Measurements from ENCODE around the gene ADARB1. TPM values are rescaled to one million over a fixed set of nuclear protein-coding genes. Genes with fewer than 3 reads are reported as not detected.

ADARB1 gene
- polyA plus RNA-seq, 3 donors = 0.40 to 2.6 (median 1.0) TPM

DNA sequence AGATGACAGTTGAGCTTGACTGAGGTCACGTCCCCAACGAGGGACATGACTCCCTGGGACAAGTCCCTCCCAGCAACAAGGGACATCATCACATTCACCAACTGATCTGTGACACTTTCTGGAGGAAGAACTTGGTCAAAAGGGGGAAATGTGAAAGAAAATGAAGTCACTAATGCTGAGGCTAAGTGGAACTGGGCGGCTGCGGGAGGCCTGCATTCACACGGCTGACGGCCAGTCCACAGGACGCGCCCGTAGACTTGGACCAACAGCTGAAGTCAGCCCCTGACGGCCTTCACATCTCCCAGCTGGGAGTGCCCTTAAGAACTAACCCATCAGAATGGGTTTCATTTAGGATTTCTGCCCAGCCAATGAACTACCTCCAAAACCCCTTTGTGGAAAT is 186.7 kb downstream of the ADARB1 start:
- H3K27me3 Mint-ChIP-seq (ENCODE audit: low read depth in 3 of 3) = peaks cover 3 to 17% (median 8%) of the 10 kb centered on the region in 3 donors
- DNase-seq = no peak
- no peak overlapping the region for H3K4me3 Mint-ChIP-seq
- Histone ChIP-seq H3K27ac (ENCODE audit: low read depth in 1 of 2, low read length in 2 of 2) (no peak overlapping the region), H4K20me1 (ENCODE audit: insufficient read depth, low read length) (no peaks in the 10 kb centered on the region), H3K9me3 (replicated peaks in 1 of 2; ENCODE audit: control insufficient read depth in 1 of 2, insufficient read depth in 1 of 2, low read length in 2 of 2) (no peaks in the 10 kb centered on the region), H3K4me2 (replicated peaks; ENCODE audit: extremely low read depth, low read length, poor library complexity, severe bottlenecking) (no peak overlapping the region), H3K79me2 (ENCODE audit: insufficient read depth, low read length) (no peaks in the 10 kb centered on the region), H2AFZ (ENCODE audit: insufficient read depth, low read depth, low read length, poor library complexity, severe bottlenecking) (no peak overlapping the region), H3K4me1 (ENCODE audit: control insufficient read depth in 1 of 2, insufficient read depth in 2 of 2, low read length in 2 of 2) (no peaks in the 10 kb centered on the region), H3K4me3 (replicated peaks in 1 of 3; ENCODE audit: low read depth in 2 of 3, low read length in 3 of 3) (no peak overlapping the region), H3K36me3 (replicated peaks in 1 of 2; ENCODE audit: control insufficient read depth in 1 of 2, insufficient read depth in 2 of 2, low read length in 2 of 2) (peaks cover 24 to 29% of the 10 kb centered on the region in 2 donors), H3K9ac (ENCODE audit: insufficient read depth, low read length, poor library complexity, severe bottlenecking) (no peak overlapping the region), H3K27me3 (ENCODE audit: control insufficient read depth in 2 of 2, insufficient read depth in 2 of 2, low read length in 2 of 2) (peaks cover 0 to 7% of the 10 kb centered on the region in 2 donors)
- H3K9me3 Mint-ChIP-seq = peaks cover 0 to 1% (median 0%) of the 10 kb centered on the region in 7 donors
- H3K4me1 Mint-ChIP-seq = no peaks in the 10 kb centered on the region
- TF ChIP-seq, protein P1, sequence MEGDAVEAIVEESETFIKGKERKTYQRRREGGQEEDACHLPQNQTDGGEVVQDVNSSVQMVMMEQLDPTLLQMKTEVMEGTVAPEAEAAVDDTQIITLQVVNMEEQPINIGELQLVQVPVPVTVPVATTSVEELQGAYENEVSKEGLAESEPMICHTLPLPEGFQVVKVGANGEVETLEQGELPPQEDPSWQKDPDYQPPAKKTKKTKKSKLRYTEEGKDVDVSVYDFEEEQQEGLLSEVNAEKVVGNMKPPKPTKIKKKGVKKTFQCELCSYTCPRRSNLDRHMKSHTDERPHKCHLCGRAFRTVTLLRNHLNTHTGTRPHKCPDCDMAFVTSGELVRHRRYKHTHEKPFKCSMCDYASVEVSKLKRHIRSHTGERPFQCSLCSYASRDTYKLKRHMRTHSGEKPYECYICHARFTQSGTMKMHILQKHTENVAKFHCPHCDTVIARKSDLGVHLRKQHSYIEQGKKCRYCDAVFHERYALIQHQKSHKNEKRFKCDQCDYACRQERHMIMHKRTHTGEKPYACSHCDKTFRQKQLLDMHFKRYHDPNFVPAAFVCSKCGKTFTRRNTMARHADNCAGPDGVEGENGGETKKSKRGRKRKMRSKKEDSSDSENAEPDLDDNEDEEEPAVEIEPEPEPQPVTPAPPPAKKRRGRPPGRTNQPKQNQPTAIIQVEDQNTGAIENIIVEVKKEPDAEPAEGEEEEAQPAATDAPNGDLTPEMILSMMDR (IDR thresholded peaks at IDR 0.05) = no peak
- 86% methylated on average over 9 of the region's 10 CpGs for WGBS (ENCODE audit: insufficient coverage)
- peaks cover 24 to 30% of the 10 kb centered on the region in 2 donors for H3K36me3 Mint-ChIP-seq
- intact Hi-C loops (cut with micrococcal nuclease) = loop anchor here in 1 of 2 donors (10.0 kb wide), 1 partner anchor 96 kb away; no protein-coding TSS in a partner anchor
- no peak overlapping the region for H3K27ac Mint-ChIP-seq

DNA sequence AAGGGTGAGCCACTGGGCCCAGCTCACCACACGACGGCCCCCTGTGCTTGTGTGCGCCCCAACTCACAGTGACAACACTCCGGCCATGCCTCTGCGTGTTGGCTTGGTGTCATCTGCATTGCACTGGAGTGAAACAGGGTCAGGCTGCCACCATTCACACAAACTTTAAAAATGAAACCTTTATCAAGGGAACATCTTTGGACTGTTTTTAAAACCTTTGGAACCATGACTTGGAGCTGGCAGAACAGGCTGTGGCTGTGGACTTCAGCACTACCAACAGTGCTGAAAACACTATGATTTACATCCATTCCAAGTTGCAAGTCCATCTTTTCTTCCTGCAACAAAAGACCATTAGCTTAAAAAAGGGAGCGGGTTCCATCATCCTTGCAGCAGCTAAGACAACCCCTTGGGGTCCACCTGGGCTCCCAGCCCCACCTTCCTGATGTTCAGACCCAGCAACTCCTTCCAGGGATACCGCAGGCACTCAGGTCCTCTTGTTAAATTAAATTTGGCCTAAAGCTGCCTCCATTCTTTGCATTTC is 187.7 kb downstream of the ADARB1 start:
- H3K27me3 Mint-ChIP-seq (ENCODE audit: low read depth in 3 of 3) = peaks cover 3 to 10% (median 8%) of the 10 kb centered on the region in 3 donors
- Histone ChIP-seq H3K27ac (ENCODE audit: low read depth in 1 of 2, low read length in 2 of 2) (no peak overlapping the region), H3K27me3 (ENCODE audit: control insufficient read depth in 2 of 2, insufficient read depth in 2 of 2, low read length in 2 of 2) (peaks cover 0 to under 1% of the 10 kb centered on the region in 2 donors), H2AFZ (ENCODE audit: insufficient read depth, low read depth, low read length, poor library complexity, severe bottlenecking) (no peak overlapping the region), H3K4me2 (replicated peaks; ENCODE audit: extremely low read depth, low read length, poor library complexity, severe bottlenecking) (no peak overlapping the region), H4K20me1 (ENCODE audit: insufficient read depth, low read length) (no peaks in the 10 kb centered on the region), H3K36me3 (replicated peaks in 1 of 2; ENCODE audit: control insufficient read depth in 1 of 2, insufficient read depth in 2 of 2, low read length in 2 of 2) (peaks cover 34 to 39% of the 10 kb centered on the region in 2 donors), H3K4me1 (ENCODE audit: control insufficient read depth in 1 of 2, insufficient read depth in 2 of 2, low read length in 2 of 2) (no peaks in the 10 kb centered on the region), H3K4me3 (replicated peaks in 1 of 3; ENCODE audit: low read depth in 2 of 3, low read length in 3 of 3) (no peak overlapping the region), H3K79me2 (ENCODE audit: insufficient read depth, low read length) (no peaks in the 10 kb centered on the region), H3K9ac (ENCODE audit: insufficient read depth, low read length, poor library complexity, severe bottlenecking) (no peak overlapping the region), H3K9me3 (replicated peaks in 1 of 2; ENCODE audit: control insufficient read depth in 1 of 2, insufficient read depth in 1 of 2, low read length in 2 of 2) (no peaks in the 10 kb centered on the region)
- no peak overlapping the region for H3K4me3 Mint-ChIP-seq
- TF ChIP-seq, protein P1 (IDR thresholded peaks at IDR 0.05) = no peak
- no peak for DNase-seq
- no peak overlapping the region for H3K27ac Mint-ChIP-seq
- no peaks in the 10 kb centered on the region for H3K4me1 Mint-ChIP-seq
- peaks cover 0 to 1% (median 0%) of the 10 kb centered on the region in 7 donors for H3K9me3 Mint-ChIP-seq
- peaks cover 32 to 40% of the 10 kb centered on the region in 2 donors for H3K36me3 Mint-ChIP-seq
- WGBS (ENCODE audit: insufficient coverage) = 92% methylated on average over 7 of the region's 7 CpGs
- intact Hi-C loops (cut with micrococcal nuclease) = loop anchor here in 1 of 2 donors (10.0 kb wide), 1 partner anchor 97 kb away; no protein-coding TSS in a partner anchor

All from CD14-positive monocyte (primary cell).